Measurements from ENCODE around the gene ALLC. TPM values are rescaled to one million over a fixed set of nuclear protein-coding genes. Genes with fewer than 3 reads are reported as not detected.

Gene ALLC
- total and polyA plus RNA-seq, 9 of the 15 experiments (the other 6 are each of a cell fraction or from before 2014, with no cell fraction given), result not detected

DNA sequence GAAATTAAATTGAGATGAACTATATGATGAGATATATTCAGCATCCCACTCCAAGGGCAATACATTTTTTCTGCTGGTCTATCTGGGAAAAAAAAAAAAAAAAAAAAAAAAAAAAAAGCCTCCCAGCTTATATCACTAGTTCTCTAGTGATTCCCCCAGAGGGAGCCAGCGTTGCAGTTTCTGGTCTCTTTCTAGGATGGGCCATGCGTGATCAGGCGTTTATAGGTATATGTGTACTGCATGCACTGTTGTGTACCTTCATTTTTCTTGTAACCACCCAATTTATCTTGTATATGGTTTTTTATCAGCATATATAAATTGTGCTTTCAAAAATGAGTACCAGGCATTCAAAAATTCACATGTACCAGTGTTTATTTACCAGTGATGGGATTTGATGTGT, 80.5 kb downstream of the ALLC start:
- H2AFZ ChIP-seq (ENCODE audit: low read depth, low read length), result no peak overlapping the region
- intact Hi-C loops (cut with micrococcal nuclease) (loop anchor here (2.0 to 5.0 kb wide), 3 partner anchors 42 to 219 kb away; no protein-coding TSS in a partner anchor), in situ Hi-C loops (cut with MboI) (no loop called here)
- no peak overlapping the region for H3K9ac ChIP-seq (ENCODE audit: insufficient read depth in 1 of 2, low read depth in 2 of 2, low read length in 2 of 2)
- H3K4me2 ChIP-seq (ENCODE audit: insufficient read depth, low read length), result no peak overlapping the region
- POLR2A ChIA-PET, result no interaction called here
- WGBS (ENCODE audit: insufficient coverage, low coverage, missing lambda C conversion rate), result 0% methylated on average over 3 of the region's 3 CpGs
- H3K4me1 ChIP-seq (replicated peaks in 1 of 2; ENCODE audit: control insufficient read depth in 2 of 2, insufficient read depth in 2 of 2, low read length in 2 of 2), result no peaks in the 10 kb centered on the region
- H3K9me1 ChIP-seq (ENCODE audit: control insufficient read depth, insufficient read depth, low read length), result no peaks in the 10 kb centered on the region
- H4K20me1 ChIP-seq (replicated peaks; ENCODE audit: control insufficient read depth, insufficient read depth, low read length), result no peaks in the 10 kb centered on the region
- FAIRE-seq (no peak), DNase-seq (ENCODE audit: extremely low read depth in 1 of 4, low spot score in 3 of 4) (peak in 2 of 4 experiments; percentile 60 to 62), ATAC-seq (peak; percentile 93)
- no peak overlapping the region for H3K27ac ChIP-seq (ENCODE audit: extremely low read depth, low read depth, low read length)
- H3K36me3 ChIP-seq (ENCODE audit: control insufficient read depth, insufficient read depth, low read length), result no peaks in the 10 kb centered on the region
- CTCF ChIA-PET (ENCODE audit: low intra/inter-chr PET ratio), result interaction anchor here (0.6 kb wide), 1 partner anchor 375 kb away, joined by 5 read pairs; no protein-coding TSS in a partner anchor
- peaks cover 0 to 18% of the 10 kb centered on the region in 2 experiments; a peak in 4 of 5 replicates for H3K27me3 ChIP-seq (ENCODE audit: control insufficient read depth in 2 of 2, insufficient read depth in 2 of 2, low read length in 2 of 2)
- BruUV-seq (replicated peaks), result no TSS peak
- TF ChIP-seq DDX20 (tag; IDR thresholded peaks at IDR 0.05; ENCODE audit: low read depth) (no peak), ATF1 (CRISPR knock-in tag; IDR thresholded peaks at IDR 0.05) (no peak), ATF1 (tag; IDR thresholded peaks at IDR 0.05) (no peak), ZNF134 (CRISPR knock-in tag; conservative IDR thresholded peaks at IDR 0.05) (peak; percentile 81), TSC22D4 (tag; IDR thresholded peaks at IDR 0.05) (no peak), RB1 (IDR thresholded peaks at IDR 0.05; ENCODE audit: low read depth) (no peak), ZNF175 (CRISPR knock-in tag; IDR thresholded peaks at IDR 0.05; ENCODE audit: low read depth) (no peak), SREBF1 (IDR thresholded peaks at IDR 0.05; ENCODE audit: borderline replicate concordance, low read depth, low read length) (no peak), ZNF140 (CRISPR knock-in tag; IDR thresholded peaks at IDR 0.05) (no peak), SMC3 (conservative IDR thresholded peaks at IDR 0.05; ENCODE audit: insufficient read depth, low read depth, low read length) (peak; percentile 26; the same call in 1 of the 2 replicates), SUPT5H (IDR thresholded peaks at IDR 0.05) (no peak), HNRNPLL (IDR thresholded peaks at IDR 0.05; ENCODE audit: low read depth, low read length, poor library complexity, severe bottlenecking) (no peak), ZNF384 (IDR thresholded peaks at IDR 0.05; ENCODE audit: low read depth, low read length) (peak; percentile 94), ZNF224 (CRISPR knock-in tag; IDR thresholded peaks at IDR 0.05) (no peak)
- TF ChIP-seq, protein P1, sequence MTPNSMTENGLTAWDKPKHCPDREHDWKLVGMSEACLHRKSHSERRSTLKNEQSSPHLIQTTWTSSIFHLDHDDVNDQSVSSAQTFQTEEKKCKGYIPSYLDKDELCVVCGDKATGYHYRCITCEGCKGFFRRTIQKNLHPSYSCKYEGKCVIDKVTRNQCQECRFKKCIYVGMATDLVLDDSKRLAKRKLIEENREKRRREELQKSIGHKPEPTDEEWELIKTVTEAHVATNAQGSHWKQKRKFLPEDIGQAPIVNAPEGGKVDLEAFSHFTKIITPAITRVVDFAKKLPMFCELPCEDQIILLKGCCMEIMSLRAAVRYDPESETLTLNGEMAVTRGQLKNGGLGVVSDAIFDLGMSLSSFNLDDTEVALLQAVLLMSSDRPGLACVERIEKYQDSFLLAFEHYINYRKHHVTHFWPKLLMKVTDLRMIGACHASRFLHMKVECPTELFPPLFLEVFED (CRISPR knock-in tag; conservative IDR thresholded peaks at IDR 0.05), result no peak
- TF ChIP-seq, protein P2, sequence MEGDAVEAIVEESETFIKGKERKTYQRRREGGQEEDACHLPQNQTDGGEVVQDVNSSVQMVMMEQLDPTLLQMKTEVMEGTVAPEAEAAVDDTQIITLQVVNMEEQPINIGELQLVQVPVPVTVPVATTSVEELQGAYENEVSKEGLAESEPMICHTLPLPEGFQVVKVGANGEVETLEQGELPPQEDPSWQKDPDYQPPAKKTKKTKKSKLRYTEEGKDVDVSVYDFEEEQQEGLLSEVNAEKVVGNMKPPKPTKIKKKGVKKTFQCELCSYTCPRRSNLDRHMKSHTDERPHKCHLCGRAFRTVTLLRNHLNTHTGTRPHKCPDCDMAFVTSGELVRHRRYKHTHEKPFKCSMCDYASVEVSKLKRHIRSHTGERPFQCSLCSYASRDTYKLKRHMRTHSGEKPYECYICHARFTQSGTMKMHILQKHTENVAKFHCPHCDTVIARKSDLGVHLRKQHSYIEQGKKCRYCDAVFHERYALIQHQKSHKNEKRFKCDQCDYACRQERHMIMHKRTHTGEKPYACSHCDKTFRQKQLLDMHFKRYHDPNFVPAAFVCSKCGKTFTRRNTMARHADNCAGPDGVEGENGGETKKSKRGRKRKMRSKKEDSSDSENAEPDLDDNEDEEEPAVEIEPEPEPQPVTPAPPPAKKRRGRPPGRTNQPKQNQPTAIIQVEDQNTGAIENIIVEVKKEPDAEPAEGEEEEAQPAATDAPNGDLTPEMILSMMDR (IDR thresholded peaks at IDR 0.05 in 2 of 3, conservative IDR thresholded peaks at IDR 0.05 in 1 of 3; ENCODE audit: insufficient read depth in 2 of 3, low read depth in 1 of 3, low read length in 3 of 3), result peak; percentile 41 to 62 (median 44); a peak in 3 of 6 replicates
- TF ChIP-seq, protein P3, sequence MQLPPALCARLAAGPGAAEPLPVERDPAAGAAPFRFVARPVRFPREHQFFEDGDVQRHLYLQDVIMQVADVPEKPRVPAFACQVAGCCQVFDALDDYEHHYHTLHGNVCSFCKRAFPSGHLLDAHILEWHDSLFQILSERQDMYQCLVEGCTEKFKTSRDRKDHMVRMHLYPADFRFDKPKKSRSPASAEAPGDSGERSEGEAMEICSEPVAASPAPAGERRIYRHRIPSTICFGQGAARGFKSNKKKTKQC (CRISPR knock-in tag; IDR thresholded peaks at IDR 0.05), result no peak
- H3K4me3 ChIP-seq, result no peak overlapping the region
- no peaks in the 10 kb centered on the region for H3K79me2 ChIP-seq (ENCODE audit: control insufficient read depth, insufficient read depth, low read length)
- H3K9me3 ChIP-seq (replicated peaks; ENCODE audit: control insufficient read depth, insufficient read depth, low read depth, low read length), result no peaks in the 10 kb centered on the region

All from K562 (cell line).